Measurements from ENCODE around the gene PBX3. TPM values are rescaled to one million over a fixed set of nuclear protein-coding genes. Genes with fewer than 3 reads are reported as not detected.

Gene PBX3
- total RNA-seq, 1 experiment from 2014 or later = 46.0 TPM

DNA sequence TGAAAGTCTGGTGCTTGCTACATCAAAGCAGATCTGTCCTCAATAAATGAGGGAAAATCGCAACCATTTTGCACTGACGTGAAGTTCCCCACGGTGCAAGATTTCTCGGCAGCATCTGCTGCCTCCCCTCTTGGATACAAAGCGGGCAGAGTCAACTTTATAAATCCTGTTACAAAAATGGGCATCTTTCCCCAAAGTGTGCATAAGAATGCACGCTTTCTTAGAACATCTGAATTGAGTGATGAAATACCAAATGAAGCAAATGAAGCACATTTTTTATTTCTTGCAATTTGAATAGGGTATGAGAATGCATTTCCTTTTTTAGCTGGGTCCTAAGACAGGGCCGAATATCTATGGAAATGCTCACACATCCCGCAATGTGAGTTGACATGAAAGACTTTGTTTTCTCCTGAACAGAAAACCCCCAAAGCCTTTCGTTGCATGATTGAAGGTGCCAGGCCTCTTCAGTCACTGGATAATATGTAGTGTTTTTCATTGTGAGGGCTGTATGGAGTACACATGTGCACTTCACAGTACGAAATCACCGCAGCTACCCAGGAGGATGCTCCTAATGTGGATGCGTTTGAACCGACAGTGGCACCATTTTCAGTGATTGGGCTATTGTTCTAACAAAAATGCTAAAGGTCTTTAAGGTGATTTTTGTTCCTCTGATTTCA is 20.6 kb upstream of the PBX3 start:
- no peak overlapping the region for H3K23ac ChIP-seq (ENCODE audit: insufficient read length, low read depth, low read length)
- H3K27ac ChIP-seq (ENCODE audit: insufficient read length, low read depth, low read length) = no peak overlapping the region
- H4K20me1 ChIP-seq (ENCODE audit: control insufficient read depth, insufficient read depth, insufficient read length) = no peaks in the 10 kb centered on the region
- H2BK20ac ChIP-seq (ENCODE audit: low read depth, low read length, poor library complexity, severe bottlenecking) = no peak overlapping the region
- no peak overlapping the region for H3K18ac ChIP-seq (ENCODE audit: insufficient read length, low read depth, low read length)
- no peak overlapping the region for H4K91ac ChIP-seq (ENCODE audit: insufficient read length, low read depth, low read length)
- DNase-seq = no peak
- no peak overlapping the region for H3K14ac ChIP-seq (ENCODE audit: insufficient read depth, low read length)
- no peak overlapping the region for H3T11ph ChIP-seq (ENCODE audit: low read length)
- no peaks in the 10 kb centered on the region for H3K27me3 ChIP-seq (ENCODE audit: insufficient read depth, low read length)
- no peak overlapping the region for H2BK12ac ChIP-seq (ENCODE audit: insufficient read length, low read depth, low read length)
- H3K79me1 ChIP-seq (ENCODE audit: insufficient read depth, low read depth, low read length, poor library complexity, severe bottlenecking) = no peaks in the 10 kb centered on the region
- no peaks in the 10 kb centered on the region for H3K4me1 ChIP-seq (ENCODE audit: insufficient read depth, low read length)
- no peak overlapping the region for H2AK5ac ChIP-seq (ENCODE audit: insufficient read length, low read length)
- no CpG with 5 or more reads among the region's 13 CpGs for WGBS (ENCODE audit: extremely low coverage, insufficient read length, low lambda C conversion rate)
- H4K5ac ChIP-seq (ENCODE audit: insufficient read length, low read depth, low read length) = no peak overlapping the region
- no peak overlapping the region for H3K56ac ChIP-seq (ENCODE audit: insufficient read length, low read depth, low read length)
- H2BK5ac ChIP-seq (ENCODE audit: insufficient read length, low read length) = no peak overlapping the region
- H2BK15ac ChIP-seq (ENCODE audit: low read depth, low read length) = no peak overlapping the region
- H3K23me2 ChIP-seq (ENCODE audit: insufficient read length, low read depth, low read length, poor library complexity, severe bottlenecking) = no peaks in the 10 kb centered on the region
- Mint-ChIP-seq H3K4me1 (0 out of 4 replicates have a peak, but pooled peaks cover 0 to 3% of the 10 kb centered on the region in 2 experiments), H3K9me3 (no peaks in the 10 kb centered on the region), H3K27me3 (ENCODE audit: low read depth) (no peaks in the 10 kb centered on the region; the same call in 1 of the 2 replicates), H3K4me3 (no peak overlapping the region), H3K27ac (no peak overlapping the region), H3K36me3 (ENCODE audit: insufficient read depth in 1 of 3, low read depth in 3 of 3) (no peaks in the 10 kb centered on the region)
- H3K4me2 ChIP-seq (ENCODE audit: insufficient read depth, insufficient read length, low read length) = no peak overlapping the region
- no peaks in the 10 kb centered on the region for H3K9me3 ChIP-seq (ENCODE audit: control insufficient read depth, low read depth, low read length)
- TF ChIP-seq CTCF (conservative IDR thresholded peaks at IDR 0.05) = no peak
- no peak overlapping the region for H2AFZ ChIP-seq (ENCODE audit: low read length)
- no peak overlapping the region for H4K8ac ChIP-seq (replicated peaks; ENCODE audit: insufficient read length, low read depth, low read length)
- no peak overlapping the region for H3K4ac ChIP-seq (ENCODE audit: low read depth, low read length)
- no peaks in the 10 kb centered on the region for H3K79me2 ChIP-seq (ENCODE audit: insufficient read depth, low read length)
- H2BK120ac ChIP-seq (ENCODE audit: low read depth, low read length, poor library complexity, severe bottlenecking) = no peak overlapping the region
- H3K9ac ChIP-seq (ENCODE audit: extremely low read depth, insufficient read length, low read length) = no peak overlapping the region
